ENCODE results near the gene SLC34A1.

The SLC34A1 gene

DNA sequence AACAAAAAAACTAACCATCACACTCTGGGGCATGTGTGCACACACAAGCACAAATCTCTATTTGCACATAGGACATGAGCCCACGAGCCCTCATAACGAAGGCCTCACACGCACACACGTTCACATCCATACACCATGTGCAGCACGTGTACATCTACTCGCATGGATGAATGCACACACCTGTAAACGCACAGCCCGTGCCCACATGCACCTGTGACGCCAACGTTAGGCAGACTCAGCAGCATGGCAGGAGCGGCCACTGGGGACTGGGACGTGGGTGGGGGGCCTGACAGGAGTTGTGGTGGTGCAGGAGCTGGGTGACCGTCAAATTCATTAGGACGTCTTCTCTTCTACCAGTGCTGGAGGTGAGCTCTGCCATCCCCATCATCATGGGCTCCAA lies 3.2 kb downstream of the SLC34A1 start:
- TF ChIP-seq, protein P1, sequence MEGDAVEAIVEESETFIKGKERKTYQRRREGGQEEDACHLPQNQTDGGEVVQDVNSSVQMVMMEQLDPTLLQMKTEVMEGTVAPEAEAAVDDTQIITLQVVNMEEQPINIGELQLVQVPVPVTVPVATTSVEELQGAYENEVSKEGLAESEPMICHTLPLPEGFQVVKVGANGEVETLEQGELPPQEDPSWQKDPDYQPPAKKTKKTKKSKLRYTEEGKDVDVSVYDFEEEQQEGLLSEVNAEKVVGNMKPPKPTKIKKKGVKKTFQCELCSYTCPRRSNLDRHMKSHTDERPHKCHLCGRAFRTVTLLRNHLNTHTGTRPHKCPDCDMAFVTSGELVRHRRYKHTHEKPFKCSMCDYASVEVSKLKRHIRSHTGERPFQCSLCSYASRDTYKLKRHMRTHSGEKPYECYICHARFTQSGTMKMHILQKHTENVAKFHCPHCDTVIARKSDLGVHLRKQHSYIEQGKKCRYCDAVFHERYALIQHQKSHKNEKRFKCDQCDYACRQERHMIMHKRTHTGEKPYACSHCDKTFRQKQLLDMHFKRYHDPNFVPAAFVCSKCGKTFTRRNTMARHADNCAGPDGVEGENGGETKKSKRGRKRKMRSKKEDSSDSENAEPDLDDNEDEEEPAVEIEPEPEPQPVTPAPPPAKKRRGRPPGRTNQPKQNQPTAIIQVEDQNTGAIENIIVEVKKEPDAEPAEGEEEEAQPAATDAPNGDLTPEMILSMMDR (IDR thresholded peaks at IDR 0.05; ENCODE audit: extremely low read depth, insufficient read depth, missing control alignments): no peak
- no peak for DNase-seq (ENCODE audit: low spot score)
- in situ Hi-C loops (cut with MboI; ENCODE audit: low pct_unique_long_range_greater_than_20kb, low sequenced_read_pairs, unreplicated experiment): no loop called here

DNA sequence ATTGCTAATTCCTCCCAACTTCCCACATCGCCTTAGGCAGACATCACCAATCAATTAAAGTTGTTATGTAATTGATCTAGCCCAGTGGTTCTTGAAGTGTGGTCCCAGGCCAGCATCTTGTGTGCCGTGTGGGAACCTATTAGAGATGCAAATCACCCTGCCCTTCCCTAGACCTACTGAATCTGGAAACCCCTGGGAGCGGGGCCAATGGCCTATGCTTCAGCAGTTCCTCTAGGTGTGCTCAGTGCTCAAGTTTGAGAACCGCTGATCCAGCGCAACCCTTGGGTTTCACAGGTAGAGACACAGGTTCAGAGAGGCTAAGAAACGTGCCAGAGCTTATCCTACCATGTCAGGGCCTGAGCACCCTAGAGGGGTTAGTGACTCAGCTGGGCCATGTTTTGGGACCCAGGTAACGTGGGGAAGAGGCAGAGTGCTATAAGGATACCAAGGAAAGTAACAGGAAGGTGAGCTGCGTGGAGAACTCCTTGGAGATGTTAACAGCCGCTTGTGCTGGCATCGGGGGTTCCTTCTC lies 4.4 kb downstream of the SLC34A1 start:
- no peak for DNase-seq (ENCODE audit: low spot score)
- in situ Hi-C loops (cut with MboI; ENCODE audit: low pct_unique_long_range_greater_than_20kb, low sequenced_read_pairs, unreplicated experiment): no loop called here

GRCh38 chr5:177389241-177390169 lies 5.3 kb downstream of the SLC34A1 start:
- in situ Hi-C loops (cut with MboI; ENCODE audit: low pct_unique_long_range_greater_than_20kb, low sequenced_read_pairs, unreplicated experiment): no loop called here
- TF ChIP-seq, protein P1 (IDR thresholded peaks at IDR 0.05; ENCODE audit: extremely low read depth, insufficient read depth, missing control alignments): no peak
- DNase-seq (ENCODE audit: low spot score): peak; percentile 71

More for the DNA sequence above, 4.4 kb downstream of the SLC34A1 start:
- TF ChIP-seq, protein P1 (IDR thresholded peaks at IDR 0.05; ENCODE audit: extremely low read depth, insufficient read depth, missing control alignments): no peak

DNA sequence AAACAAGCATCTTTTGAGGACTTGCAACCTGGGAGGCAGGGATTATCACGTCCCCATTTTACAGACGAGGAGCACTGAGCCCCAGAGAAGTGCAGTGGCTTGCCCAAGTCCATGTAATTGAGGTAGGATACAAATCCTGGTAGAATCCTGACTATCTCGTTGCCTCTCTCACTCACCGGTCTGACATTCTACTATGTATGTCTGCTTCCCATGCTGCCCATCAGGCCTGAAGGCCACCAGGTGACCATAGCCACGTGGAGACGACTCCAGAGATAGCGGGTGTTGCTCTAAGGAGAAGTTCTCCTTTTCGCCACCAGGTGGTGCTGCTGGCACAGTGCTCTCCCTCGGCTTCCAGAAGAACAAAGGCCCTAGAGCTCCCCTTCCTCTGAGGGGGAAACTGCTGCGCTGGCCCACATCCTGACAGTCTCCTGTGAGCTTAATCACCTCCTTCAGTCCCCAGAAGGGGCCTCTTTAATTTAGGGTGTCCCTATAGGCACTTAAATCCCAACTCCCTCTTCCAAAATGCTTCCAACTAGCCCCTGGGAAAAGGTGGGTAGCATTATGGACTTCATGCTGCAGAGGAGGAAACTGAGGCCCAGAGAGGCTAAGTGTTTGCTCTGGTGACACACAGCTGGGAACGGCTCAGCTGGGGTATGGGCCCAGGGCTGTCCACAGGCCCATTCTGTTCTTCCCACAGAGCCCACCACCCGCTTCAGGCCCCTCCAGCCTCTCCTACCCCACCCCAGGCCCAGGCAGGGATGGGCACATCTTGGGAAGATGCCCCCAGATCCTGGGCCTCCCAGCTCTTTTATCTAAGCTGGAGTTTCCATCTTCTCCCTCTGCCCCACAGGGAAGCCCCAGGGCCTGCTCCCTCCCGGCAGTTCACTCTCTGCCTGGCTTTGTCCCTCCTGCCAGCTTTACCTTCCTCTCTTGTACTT lies 6.4 kb downstream of the SLC34A1 start:
- in situ Hi-C loops (cut with MboI; ENCODE audit: low pct_unique_long_range_greater_than_20kb, low sequenced_read_pairs, unreplicated experiment): no loop called here
- peak; percentile 95 for DNase-seq (ENCODE audit: low spot score)
- TF ChIP-seq, protein P1 (IDR thresholded peaks at IDR 0.05; ENCODE audit: extremely low read depth, insufficient read depth, missing control alignments): peak; percentile 92

DNA sequence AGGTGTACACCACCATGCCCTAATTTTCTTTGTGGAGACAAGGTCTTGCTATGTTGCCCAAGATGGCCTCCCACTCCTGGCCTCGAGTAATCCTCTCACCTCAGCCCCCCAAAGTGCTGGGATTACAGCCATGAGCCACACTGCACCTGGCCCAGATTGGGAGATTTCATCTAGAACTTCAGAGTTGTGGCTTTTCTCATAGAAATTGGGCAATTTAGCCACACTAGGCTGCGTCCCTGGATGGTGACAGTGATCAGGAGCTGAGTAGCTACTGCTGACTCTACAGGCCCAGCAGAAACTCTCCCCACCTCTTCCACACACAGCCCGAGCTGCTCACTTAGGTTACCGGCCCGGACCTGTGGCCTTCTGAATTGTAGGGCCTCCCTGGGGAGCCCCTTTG lies 8.5 kb downstream of the SLC34A1 start:
- DNase-seq (ENCODE audit: low spot score): no peak
- TF ChIP-seq, protein P1 (IDR thresholded peaks at IDR 0.05; ENCODE audit: extremely low read depth, insufficient read depth, missing control alignments): no peak
- in situ Hi-C loops (cut with MboI; ENCODE audit: low pct_unique_long_range_greater_than_20kb, low sequenced_read_pairs, unreplicated experiment): no loop called here

DNA sequence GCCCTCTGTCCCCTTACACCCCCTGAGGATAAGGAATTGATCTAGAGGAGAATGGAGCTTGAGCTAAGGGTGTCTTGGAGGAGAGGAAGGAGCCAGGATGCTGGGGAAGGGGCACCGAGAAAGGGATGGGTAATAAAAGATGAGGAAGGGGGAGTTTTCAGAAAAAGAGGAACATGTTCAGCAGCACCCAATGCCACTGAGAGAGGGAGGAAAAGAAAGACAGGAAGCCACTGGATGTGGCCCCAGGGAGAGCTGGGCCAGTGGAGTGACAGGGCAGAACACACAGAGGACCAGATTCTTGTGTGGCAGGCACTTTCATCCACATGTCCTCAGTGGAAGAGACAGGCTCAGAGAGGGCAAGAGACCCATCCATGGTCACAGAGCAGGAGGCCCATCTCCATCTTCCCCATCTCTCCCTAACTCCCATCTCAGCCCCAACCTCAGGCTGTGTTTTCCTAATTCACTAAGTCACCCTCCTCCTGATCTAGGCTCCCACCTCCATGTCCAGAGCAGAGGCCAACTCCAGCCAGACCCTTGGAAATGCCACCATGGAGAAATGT lies 9.1 kb downstream of the SLC34A1 start:
- in situ Hi-C loops (cut with MboI; ENCODE audit: low pct_unique_long_range_greater_than_20kb, low sequenced_read_pairs, unreplicated experiment): no loop called here
- no peak for DNase-seq (ENCODE audit: low spot score)
- TF ChIP-seq, protein P1 (IDR thresholded peaks at IDR 0.05; ENCODE audit: extremely low read depth, insufficient read depth, missing control alignments): no peak

Data from GM13977 (cell line).